ENCODE measurements around the gene MUC7. TPM values are rescaled to one million over a fixed set of nuclear protein-coding genes. Genes with fewer than 3 reads are reported as not detected.

Gene MUC7
- total and polyA plus RNA-seq, 10 donors: not detected

DNA sequence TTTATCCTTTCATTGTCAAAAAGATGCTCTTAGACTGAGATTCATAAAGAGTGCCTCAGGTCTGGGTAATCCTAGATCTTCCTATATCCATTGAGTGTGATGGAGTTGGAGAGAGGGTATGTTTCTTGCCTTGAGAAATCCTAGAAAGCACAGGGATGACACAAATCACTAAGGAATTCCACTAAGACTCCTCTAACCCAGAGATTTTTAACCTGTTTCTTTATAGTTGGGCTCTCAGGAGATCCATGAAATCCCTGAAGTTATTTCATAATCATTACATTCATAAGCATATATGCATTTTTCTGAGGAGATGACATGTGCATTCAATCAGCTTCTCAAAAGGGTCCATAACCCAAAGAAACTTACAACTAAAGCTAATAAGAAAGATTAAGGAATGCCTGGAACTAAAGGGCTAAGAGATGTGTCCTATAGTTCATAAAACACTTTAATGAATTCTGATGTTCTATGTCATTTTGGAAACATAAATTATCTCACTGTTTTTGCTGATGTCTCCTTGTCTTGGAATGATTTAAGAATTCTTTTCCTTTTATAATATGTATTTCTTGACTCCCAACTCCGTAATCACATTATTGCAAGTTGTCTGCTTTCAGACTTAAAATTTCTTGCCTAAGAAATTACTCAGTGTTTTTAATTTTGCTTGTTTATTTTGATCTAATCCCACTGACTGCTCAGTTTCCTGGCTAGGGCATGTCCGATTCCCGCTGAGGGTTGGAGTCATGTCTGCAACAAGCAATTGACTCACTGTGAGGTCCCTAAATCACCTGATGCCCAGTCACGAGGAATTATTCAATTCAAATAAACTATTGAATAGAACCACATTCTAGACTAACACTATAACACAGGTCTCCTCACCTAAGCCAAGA is 43.6 kb downstream of the MUC7 start:
- no peak overlapping the region for H3K27ac ChIP-seq
- no peak overlapping the region for H3K4me3 ChIP-seq
- WGBS, 5 donors: 70 to 83% (median 79%) methylated on average over 4 of the region's 4 CpGs
- no peaks in the 10 kb centered on the region for H3K9me3 ChIP-seq
- no peaks in the 10 kb centered on the region for H3K4me1 ChIP-seq
- H3K36me3 ChIP-seq: no peaks in the 10 kb centered on the region
- no peak for TF ChIP-seq POLR2A (IDR thresholded peaks at IDR 0.05)
- no peak for TF ChIP-seq POLR2AphosphoS5 (IDR thresholded peaks at IDR 0.05)
- TF ChIP-seq, protein P1, sequence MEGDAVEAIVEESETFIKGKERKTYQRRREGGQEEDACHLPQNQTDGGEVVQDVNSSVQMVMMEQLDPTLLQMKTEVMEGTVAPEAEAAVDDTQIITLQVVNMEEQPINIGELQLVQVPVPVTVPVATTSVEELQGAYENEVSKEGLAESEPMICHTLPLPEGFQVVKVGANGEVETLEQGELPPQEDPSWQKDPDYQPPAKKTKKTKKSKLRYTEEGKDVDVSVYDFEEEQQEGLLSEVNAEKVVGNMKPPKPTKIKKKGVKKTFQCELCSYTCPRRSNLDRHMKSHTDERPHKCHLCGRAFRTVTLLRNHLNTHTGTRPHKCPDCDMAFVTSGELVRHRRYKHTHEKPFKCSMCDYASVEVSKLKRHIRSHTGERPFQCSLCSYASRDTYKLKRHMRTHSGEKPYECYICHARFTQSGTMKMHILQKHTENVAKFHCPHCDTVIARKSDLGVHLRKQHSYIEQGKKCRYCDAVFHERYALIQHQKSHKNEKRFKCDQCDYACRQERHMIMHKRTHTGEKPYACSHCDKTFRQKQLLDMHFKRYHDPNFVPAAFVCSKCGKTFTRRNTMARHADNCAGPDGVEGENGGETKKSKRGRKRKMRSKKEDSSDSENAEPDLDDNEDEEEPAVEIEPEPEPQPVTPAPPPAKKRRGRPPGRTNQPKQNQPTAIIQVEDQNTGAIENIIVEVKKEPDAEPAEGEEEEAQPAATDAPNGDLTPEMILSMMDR (IDR thresholded peaks at IDR 0.05 in 8 of 11, conservative IDR thresholded peaks at IDR 0.05 in 3 of 11): no peak
- intact Hi-C loops (cut with DNase I; ENCODE audit: low total_unique reads): no loop called here
- no peak for DNase-seq
- H3K27me3 ChIP-seq (replicated peaks in 1 of 7): peaks cover 0 to 2% (median 0%) of the 10 kb centered on the region in 7 donors

DNA sequence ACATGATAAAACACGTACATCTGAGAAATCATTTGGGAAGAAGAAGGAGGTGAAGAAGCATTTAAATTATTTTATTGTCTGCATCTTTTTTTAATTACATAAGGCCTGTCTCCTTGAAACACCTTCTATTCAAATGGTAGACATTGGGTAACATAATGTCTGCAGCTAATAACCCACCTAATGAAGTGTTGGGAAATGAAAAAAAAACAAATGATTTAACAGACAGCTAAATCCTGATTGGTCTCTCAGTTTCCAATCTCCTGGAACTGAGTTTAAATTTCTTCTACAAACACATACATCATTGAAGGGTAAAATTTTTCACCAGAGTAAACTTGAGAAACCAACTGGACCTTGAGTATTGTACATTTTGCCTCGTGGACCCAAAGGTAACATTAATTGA is 46.3 kb downstream of the MUC7 start, which contains the start of gene AMTN:
AMTN (plus strand) TSS at position 301 of the 400 bp plus-strand sequence. CDS start 209 bp downstream, outside the sequence.
- Histone ChIP-seq H3K27ac (no peak within 1 kb of the TSS), H3K36me3 (no peaks in the 10 kb centered on the region), H3K4me3 (no peak within 1 kb of the TSS), H3K4me1 (no peaks in the 10 kb centered on the region), H3K27me3 (replicated peaks in 1 of 7) (no peaks in the 10 kb centered on the region), H3K9me3 (no peaks in the 10 kb centered on the region)
- intact Hi-C loops (cut with DNase I; ENCODE audit: low total_unique reads): no loop called here
- TF ChIP-seq, protein P1 (IDR thresholded peaks at IDR 0.05 in 8 of 11, conservative IDR thresholded peaks at IDR 0.05 in 3 of 11): no peak
- TF ChIP-seq POLR2AphosphoS5 (IDR thresholded peaks at IDR 0.05) (no peak), POLR2A (IDR thresholded peaks at IDR 0.05) (no peak)
- WGBS, 5 donors: 69 to 86% (median 73%) methylated on average over 2 of the region's 2 CpGs
- no peak for DNase-seq

DNA sequence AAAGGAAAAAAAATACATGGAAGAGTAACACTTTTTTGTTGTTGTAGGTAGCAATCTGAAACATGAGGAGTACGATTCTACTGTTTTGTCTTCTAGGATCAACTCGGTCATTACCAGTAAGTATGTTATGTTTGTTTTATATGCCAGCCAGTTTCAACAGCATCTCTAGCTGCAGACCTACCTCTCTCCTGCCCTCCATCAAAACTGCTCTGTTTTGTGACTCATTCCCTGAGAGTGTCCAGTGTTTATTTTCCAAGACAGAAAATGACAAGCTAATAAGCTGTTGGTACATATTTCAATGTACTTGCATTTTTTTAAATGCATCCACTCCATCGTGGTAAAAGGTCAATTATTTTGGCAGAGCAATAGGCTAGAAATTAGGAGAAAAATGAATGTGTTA is 46.7 kb downstream of the MUC7 start:
- TF ChIP-seq POLR2A (IDR thresholded peaks at IDR 0.05): no peak
- no peak for TF ChIP-seq POLR2AphosphoS5 (IDR thresholded peaks at IDR 0.05)
- TF ChIP-seq, protein P1 (IDR thresholded peaks at IDR 0.05 in 8 of 11, conservative IDR thresholded peaks at IDR 0.05 in 3 of 11): no peak
- 58 to 83% (median 76%) methylated on average over 3 of the region's 3 CpGs for WGBS, 5 donors

DNA sequence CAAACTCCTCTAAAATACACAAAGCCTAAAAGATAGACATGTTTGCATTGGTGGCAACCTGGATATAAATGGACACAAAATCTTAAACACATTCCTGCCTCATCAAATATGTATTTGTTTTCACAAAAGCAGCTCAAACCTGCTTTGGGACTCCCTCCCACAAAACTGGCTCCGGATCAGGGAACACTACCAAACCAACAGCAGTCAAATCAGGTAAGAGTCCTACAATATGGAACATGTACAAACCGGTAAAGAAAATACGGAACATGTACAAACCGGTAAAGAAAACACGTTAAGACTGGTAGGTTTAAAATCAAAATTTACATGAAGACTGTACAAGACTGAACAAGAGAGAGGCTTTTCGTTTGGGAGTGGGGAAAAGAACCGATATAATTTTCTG is 50.6 kb downstream of the MUC7 start:
- 84 to 90% (median 87%) methylated on average over 7 of the region's 7 CpGs for WGBS, 5 donors
- no peak for DNase-seq

More for the DNA sequence above, 46.7 kb downstream of the MUC7 start:
- no peaks in the 10 kb centered on the region for H3K4me1 ChIP-seq
- intact Hi-C loops (cut with DNase I; ENCODE audit: low total_unique reads): no loop called here
- no peak overlapping the region for H3K27ac ChIP-seq
- no peaks in the 10 kb centered on the region for H3K9me3 ChIP-seq
- no peaks in the 10 kb centered on the region for H3K27me3 ChIP-seq (replicated peaks in 1 of 7)
- H3K36me3 ChIP-seq: no peaks in the 10 kb centered on the region
- no peak for DNase-seq
- H3K4me3 ChIP-seq: no peak overlapping the region

More for the DNA sequence above, 50.6 kb downstream of the MUC7 start:
- Histone ChIP-seq H3K36me3 (no peaks in the 10 kb centered on the region), H3K27me3 (replicated peaks in 1 of 7) (no peaks in the 10 kb centered on the region), H3K4me3 (no peak overlapping the region), H3K4me1 (no peaks in the 10 kb centered on the region), H3K9me3 (no peaks in the 10 kb centered on the region), H3K27ac (no peak overlapping the region)
- intact Hi-C loops (cut with DNase I; ENCODE audit: low total_unique reads): no loop called here
- no peak for TF ChIP-seq POLR2AphosphoS5 (IDR thresholded peaks at IDR 0.05)
- TF ChIP-seq, protein P1 (IDR thresholded peaks at IDR 0.05 in 8 of 11, conservative IDR thresholded peaks at IDR 0.05 in 3 of 11): no peak
- no peak for TF ChIP-seq POLR2A (IDR thresholded peaks at IDR 0.05)
